OCI-LY1 (cell line): Measurements from ENCODE around the gene SEPTIN8.

ENCODE experiments used
- H2AFZ ChIP-seq: fragments of 200-600 bp; sonication (generic), shearing (Covaris generic); 2 replicates; pipeline ENCODE4 v1.6.0; 2014; ENCODE audit warnings: antibody characterized with exemption, mild to moderate bottlenecking, low read length
- H3F3A ChIP-seq: fragments of 200-600 bp; sonication (generic), shearing (Covaris generic); 2 replicates; pipeline ENCODE4 v1.6.0; 2014; ENCODE audit warnings: mild to moderate bottlenecking, antibody characterized with exemption, low read length, moderate library complexity; ENCODE audit not compliant: insufficient read depth
- H3K27ac ChIP-seq: fragments of 200-600 bp; sonication (generic); 2 replicates; pipeline ENCODE4 v1.5.1; 2014; ENCODE audit warnings: low read length, mixed run types, mild to moderate bottlenecking, low read depth; ENCODE audit not compliant: poor library complexity, severe bottlenecking
- H3K27me3 ChIP-seq: fragments of 200-600 bp; sonication (generic); 2 replicates; pipeline ENCODE4 v1.6.0; 2014; ENCODE audit warnings: antibody characterized with exemption, mild to moderate bottlenecking, low read length, moderate library complexity; ENCODE audit not compliant: insufficient read depth
- H3K36me3 ChIP-seq: fragments of 200-600 bp; sonication (generic); 2 replicates; pipeline ENCODE4 v1.6.1; 2014; ENCODE audit warnings: mild to moderate bottlenecking, antibody characterized with exemption, low read length, moderate library complexity, mixed read lengths; ENCODE audit not compliant: insufficient read depth
- H3K4me1 ChIP-seq: fragments of 200-600 bp; sonication (generic); 2 replicates; pipeline ENCODE4 v1.5.1; 2014; ENCODE audit warnings: mild to moderate bottlenecking, low read length, moderate library complexity; ENCODE audit not compliant: insufficient read depth, severe bottlenecking
- H3K4me2 ChIP-seq: fragments of 200-600 bp; sonication (generic), shearing (Covaris generic); 2 replicates; pipeline ENCODE4 v1.6.1; 2014; ENCODE audit warnings: low read length
- H3K4me3 ChIP-seq: fragments of 200-600 bp; sonication (generic); 2 replicates; pipeline ENCODE4 v1.5.1; 2014; ENCODE audit warnings: low read length, low read depth, mild to moderate bottlenecking, mixed read lengths; ENCODE audit not compliant: poor library complexity, severe bottlenecking
- H3K79me2 ChIP-seq: fragments of 200-600 bp; shearing (Covaris generic); 2 replicates; pipeline ENCODE4 v1.6.1; 2016; ENCODE audit warnings: mixed run types, low read length, mixed read lengths; ENCODE audit not compliant: insufficient read depth
- H3K9ac ChIP-seq: fragments of 200-600 bp; sonication (generic), shearing (Covaris generic); 2 replicates; pipeline ENCODE4 v1.6.1; 2014; ENCODE audit warnings: mild to moderate bottlenecking, low read length, mixed read lengths
- H3K9me2 ChIP-seq: fragments of 200-600 bp; sonication (generic), shearing (Covaris generic); 2 replicates; pipeline ENCODE4 v1.6.1; 2014; ENCODE audit warnings: low read depth, mild to moderate bottlenecking, low read length, mixed read lengths
- H3K9me3 ChIP-seq: fragments of 200-600 bp; shearing (Covaris generic); 2 replicates; pipeline ENCODE4 v1.6.1; 2014; ENCODE audit warnings: low read length, mixed read lengths
- H4K20me1 ChIP-seq: fragments of 200-600 bp; sonication (generic), shearing (Covaris generic); 2 replicates; pipeline ENCODE4 v1.6.0; 2016; ENCODE audit warnings: mild to moderate bottlenecking, low read length; ENCODE audit not compliant: insufficient read depth
- CTCF ChIP-seq: fragments of 200-600 bp; sonication (generic), shearing (Covaris generic); IDR thresholded peaks from 2 replicates; pipeline ENCODE4 v1.5.1; 2017; ENCODE audit warnings: mild to moderate bottlenecking, antibody characterized with exemption, low read length, moderate library complexity, mixed read lengths
- EZH2 ChIP-seq: fragments of 200-600 bp; sonication (generic), shearing (Covaris generic); IDR thresholded peaks from 2 replicates; pipeline ENCODE4 v1.8.0; 2017; ENCODE audit warnings: borderline replicate concordance, mixed run types, mild to moderate bottlenecking, antibody characterized with exemption, low read length, moderate library complexity, mixed read lengths

Gene SEPTIN8

GRCh38 chr5:132774406-132774805, 2.6 kb downstream of the SEPTIN8 start:
- H3K79me2 ChIP-seq, result no peaks in the 10 kb centered on the region

GRCh38 chr5:132773601-132774355, 3.3 kb downstream of the SEPTIN8 start:
- H3K9me3 ChIP-seq, result no peaks in the 10 kb centered on the region
- H3K27ac ChIP-seq, result no peak overlapping the region
- H4K20me1 ChIP-seq, result no peaks in the 10 kb centered on the region
- no peaks in the 10 kb centered on the region for H3K36me3 ChIP-seq
- H2AFZ ChIP-seq, result no peak overlapping the region
- no peaks in the 10 kb centered on the region for H3K79me2 ChIP-seq
- peaks cover 10% of the 10 kb centered on the region; the same call in 1 of the 2 replicates for H3K27me3 ChIP-seq
- H3K9me2 ChIP-seq, result no peaks in the 10 kb centered on the region
- no peak overlapping the region for H3K4me3 ChIP-seq
- no peak overlapping the region for H3K4me2 ChIP-seq
- H3K9ac ChIP-seq, result no peak overlapping the region
- H3F3A ChIP-seq, result no peaks in the 10 kb centered on the region
- TF ChIP-seq EZH2 (no peak), CTCF (no peak)
- no peaks in the 10 kb centered on the region for H3K4me1 ChIP-seq

More at GRCh38 chr5:132774406-132774805, 2.6 kb downstream of the SEPTIN8 start:
- H3K36me3 ChIP-seq, result no peaks in the 10 kb centered on the region
- H3K4me2 ChIP-seq, result no peak overlapping the region
- H3F3A ChIP-seq, result no peaks in the 10 kb centered on the region
- no peak for TF ChIP-seq EZH2
- TF ChIP-seq CTCF, result no peak
- no peak overlapping the region for H3K27ac ChIP-seq
- no peaks in the 10 kb centered on the region for H3K9me2 ChIP-seq
- no peaks in the 10 kb centered on the region for H4K20me1 ChIP-seq
- H2AFZ ChIP-seq, result no peak overlapping the region
- no peaks in the 10 kb centered on the region for H3K4me1 ChIP-seq
- H3K9ac ChIP-seq, result no peak overlapping the region
- H3K4me3 ChIP-seq, result no peak overlapping the region
- no peaks in the 10 kb centered on the region for H3K9me3 ChIP-seq
- peaks cover 5% of the 10 kb centered on the region; the same call in 1 of the 2 replicates for H3K27me3 ChIP-seq

- no peaks in the 10 kb centered on the region for H3K9me2 ChIP-seq
- H2AFZ ChIP-seq, result no peak overlapping the region
- no peak overlapping the region for H3K4me3 ChIP-seq
- H3K27me3 ChIP-seq, result peaks cover 15% of the 10 kb centered on the region; the same call in 1 of the 2 replicates
- no peak overlapping the region for H3K4me2 ChIP-seq
- H4K20me1 ChIP-seq, result no peaks in the 10 kb centered on the region
- H3K36me3 ChIP-seq, result no peaks in the 10 kb centered on the region
- H3K9ac ChIP-seq, result no peak overlapping the region
- H3K9me3 ChIP-seq, result no peaks in the 10 kb centered on the region
- no peaks in the 10 kb centered on the region for H3F3A ChIP-seq
- TF ChIP-seq EZH2 (no peak), CTCF (no peak)
- no peak overlapping the region for H3K27ac ChIP-seq
- no peaks in the 10 kb centered on the region for H3K79me2 ChIP-seq
- H3K4me1 ChIP-seq, result no peaks in the 10 kb centered on the region
These were observed 3.9 kb downstream of the SEPTIN8 start for GRCh38 chr5:132773114-132773513.
